Lung (tissue), 12 donors: Measurements from ENCODE around the gene CSMD2. TPM values are rescaled to one million over a fixed set of nuclear protein-coding genes. Genes with fewer than 3 reads are reported as not detected.

Experiments
- ATAC-seq: fragments of 200-7000 bp; cut with Tn5 transposase; one replicate; pipeline ENCODE4 v1.9.1; 2020; ENCODE audit warnings: moderate number of reproducible peaks; ENCODE audit not compliant: insufficient read depth, low FRiP score
- DNase-seq, 3 donors: peaks; one replicate each; pipeline ENCODE4 v3.0.0-alpha.2; 2013 to 2017
- H3K27ac ChIP-seq, 2 donors: one replicate each; pipeline ENCODE4 v1.5.1; 2013; ENCODE audit warnings: mild to moderate bottlenecking in 2 of 2, moderate library complexity in 2 of 2, control low read depth in 1 of 2, inconsistent platforms in 1 of 2, low read depth in 1 of 2, low read length in 1 of 2
- H3K27me3 ChIP-seq, 3 donors: one replicate each; pipeline ENCODE4 v1.5.1; 2013; ENCODE audit warnings: low read length in 2 of 3; ENCODE audit not compliant: control insufficient read depth in 3 of 3, insufficient read depth in 3 of 3
- H3K36me3 ChIP-seq, 4 donors: one replicate each; pipeline ENCODE4 v1.5.1; 2013; ENCODE audit warnings: low read length in 4 of 4, mild to moderate bottlenecking in 1 of 4, moderate library complexity in 1 of 4; ENCODE audit not compliant: control insufficient read depth in 4 of 4, insufficient read depth in 4 of 4
- H3K4me1 ChIP-seq, 5 donors: one replicate each; pipeline ENCODE4 v1.5.1; 2013; ENCODE audit warnings: low read length in 5 of 5, mild to moderate bottlenecking in 2 of 5, moderate library complexity in 1 of 5; ENCODE audit not compliant: control insufficient read depth in 5 of 5, insufficient read depth in 5 of 5
- H3K4me3 ChIP-seq: one replicate; pipeline ENCODE4 v1.5.1; 2013; ENCODE audit warnings: mild to moderate bottlenecking, control low read depth, moderate library complexity
- H3K9ac ChIP-seq, 2 donors: one replicate each; pipeline ENCODE4 v1.5.1; 2013; ENCODE audit warnings: low read length in 2 of 2, control low read depth in 1 of 2; ENCODE audit not compliant: insufficient read depth in 1 of 2
- H3K9me3 ChIP-seq, 4 donors: one replicate each; pipeline ENCODE4 v1.5.1; 2013; ENCODE audit warnings: low read length in 3 of 4, mild to moderate bottlenecking in 1 of 4, moderate library complexity in 1 of 4; ENCODE audit not compliant: control insufficient read depth in 4 of 4, insufficient read depth in 3 of 4
- WGBS, 2 donors: extraction: QIAGEN DNeasy Blood & Tissue Kit; methylation state at CpG; one replicate each; pipeline ENCODE4 v1.1.7; 2013; 5-methylcytosine and 5-hydroxymethylcytosine counted together
- polyA plus RNA-seq, 2 donors: library from polyadenylated mRNA; stranded (reverse); fragments of 200-250 nt; gene quantifications; one replicate each; pipeline ENCODE4 v1.2.1, GENCODE V29; 2013
- total RNA-seq, 2 donors: library from RNA; depleted of rRNA in 1 of 2; stranded (reverse); fragments of >200 nt in 1 of 2; gene quantifications; one replicate each; pipeline ENCODE4 v1.2.1, GENCODE V29; 2014 to 2021
- TF ChIP-seq, protein P1 (sequence below): IDR thresholded peaks from 2 replicates; pipeline ENCODE4 v1.5.1; 2012; ENCODE audit warnings: mild to moderate bottlenecking; ENCODE audit errors: control extremely low read depth, extremely low read depth
- donor health status: control.
- donor health status: control.
- donor health status: Bipolar disorder and iron deficiency.
- donor health status: healthy.
- donor health status: DM: yes; HTN: yes; CAD: no.

Gene CSMD2
- total and polyA plus RNA-seq, 4 donors = 0.11 to 1.2 (median 0.39) TPM

DNA sequence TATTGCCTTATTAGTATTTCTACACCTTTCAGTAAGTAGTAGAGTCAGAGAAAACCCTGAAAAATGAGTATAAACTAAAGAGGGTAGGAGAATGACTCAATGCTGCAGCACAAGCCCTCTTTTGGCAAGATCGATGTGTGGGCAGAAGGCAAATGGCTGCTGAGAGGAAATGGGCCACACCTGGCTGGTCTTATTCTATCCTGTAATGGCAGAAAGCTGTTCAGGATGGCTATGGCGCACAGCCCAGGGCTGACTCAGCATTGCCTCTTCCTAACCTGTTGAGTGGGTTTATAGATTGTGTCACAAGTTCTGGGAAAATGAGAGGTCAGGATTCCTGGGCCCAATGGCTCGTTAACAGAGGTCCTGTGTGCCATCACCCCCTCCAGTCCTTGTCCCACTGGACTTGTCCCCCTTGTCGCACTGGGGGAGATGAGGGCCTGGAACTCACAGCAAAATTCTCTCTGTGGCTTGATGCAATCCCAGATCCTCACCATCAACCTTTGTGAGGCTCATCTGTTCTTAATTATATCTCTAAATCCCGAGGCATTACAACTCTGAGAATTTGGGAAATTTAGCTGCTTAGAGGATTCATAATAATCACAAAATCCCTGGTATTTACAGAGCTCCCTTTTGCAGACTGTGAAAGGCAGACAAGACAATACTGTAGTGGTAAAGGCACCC lies 287.9 kb downstream of the CSMD2 start:
- no peak overlapping the region for H3K27ac ChIP-seq
- H3K4me1 ChIP-seq = no peaks in the 10 kb centered on the region
- no peak overlapping the region for H3K9ac ChIP-seq
- H3K36me3 ChIP-seq = no peaks in the 10 kb centered on the region
- ATAC-seq (peak; percentile 27), DNase-seq (no peak)
- H3K27me3 ChIP-seq = peaks cover 0 to 3% (median 0%) of the 10 kb centered on the region in 3 donors
- H3K4me3 ChIP-seq = no peak overlapping the region
- peaks cover 0 to 2% (median 0%) of the 10 kb centered on the region in 4 donors for H3K9me3 ChIP-seq
- TF ChIP-seq, protein P1, sequence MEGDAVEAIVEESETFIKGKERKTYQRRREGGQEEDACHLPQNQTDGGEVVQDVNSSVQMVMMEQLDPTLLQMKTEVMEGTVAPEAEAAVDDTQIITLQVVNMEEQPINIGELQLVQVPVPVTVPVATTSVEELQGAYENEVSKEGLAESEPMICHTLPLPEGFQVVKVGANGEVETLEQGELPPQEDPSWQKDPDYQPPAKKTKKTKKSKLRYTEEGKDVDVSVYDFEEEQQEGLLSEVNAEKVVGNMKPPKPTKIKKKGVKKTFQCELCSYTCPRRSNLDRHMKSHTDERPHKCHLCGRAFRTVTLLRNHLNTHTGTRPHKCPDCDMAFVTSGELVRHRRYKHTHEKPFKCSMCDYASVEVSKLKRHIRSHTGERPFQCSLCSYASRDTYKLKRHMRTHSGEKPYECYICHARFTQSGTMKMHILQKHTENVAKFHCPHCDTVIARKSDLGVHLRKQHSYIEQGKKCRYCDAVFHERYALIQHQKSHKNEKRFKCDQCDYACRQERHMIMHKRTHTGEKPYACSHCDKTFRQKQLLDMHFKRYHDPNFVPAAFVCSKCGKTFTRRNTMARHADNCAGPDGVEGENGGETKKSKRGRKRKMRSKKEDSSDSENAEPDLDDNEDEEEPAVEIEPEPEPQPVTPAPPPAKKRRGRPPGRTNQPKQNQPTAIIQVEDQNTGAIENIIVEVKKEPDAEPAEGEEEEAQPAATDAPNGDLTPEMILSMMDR = no peak
- WGBS, 2 donors = 70 to 83% methylated on average over 5 of the region's 5 CpGs

DNA sequence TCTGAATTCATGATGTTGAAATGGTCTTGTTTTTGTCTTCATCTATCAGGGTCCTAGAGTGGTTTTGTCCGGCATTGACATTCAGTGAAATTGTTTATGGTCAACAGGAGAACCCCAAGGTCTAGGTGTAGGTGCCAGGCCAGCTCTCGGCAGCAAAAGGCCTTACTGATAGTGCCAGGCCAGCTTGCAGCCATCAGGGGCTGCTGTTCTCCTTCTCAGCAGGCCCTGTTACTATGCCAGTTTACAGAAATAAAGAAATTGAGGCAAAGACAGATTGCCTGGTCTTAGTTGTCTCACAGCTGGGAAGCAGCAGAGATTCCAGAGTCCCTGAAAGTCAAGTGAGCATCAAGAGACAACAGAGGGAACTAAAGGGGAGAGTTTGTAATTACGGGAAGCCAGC lies 289.2 kb downstream of the CSMD2 start:
- WGBS, 2 donors = 74 to 82% methylated on average over 3 of the region's 3 CpGs
- Histone ChIP-seq H3K4me1 (no peaks in the 10 kb centered on the region), H3K36me3 (no peaks in the 10 kb centered on the region), H3K9ac (no peak overlapping the region), H3K4me3 (no peak overlapping the region), H3K9me3 (no peaks in the 10 kb centered on the region), H3K27me3 (peaks cover 0 to 3% (median 0%) of the 10 kb centered on the region in 3 donors), H3K27ac (no peak overlapping the region)
- TF ChIP-seq, protein P1 = no peak
- ATAC-seq (no peak), DNase-seq (no peak)

DNA sequence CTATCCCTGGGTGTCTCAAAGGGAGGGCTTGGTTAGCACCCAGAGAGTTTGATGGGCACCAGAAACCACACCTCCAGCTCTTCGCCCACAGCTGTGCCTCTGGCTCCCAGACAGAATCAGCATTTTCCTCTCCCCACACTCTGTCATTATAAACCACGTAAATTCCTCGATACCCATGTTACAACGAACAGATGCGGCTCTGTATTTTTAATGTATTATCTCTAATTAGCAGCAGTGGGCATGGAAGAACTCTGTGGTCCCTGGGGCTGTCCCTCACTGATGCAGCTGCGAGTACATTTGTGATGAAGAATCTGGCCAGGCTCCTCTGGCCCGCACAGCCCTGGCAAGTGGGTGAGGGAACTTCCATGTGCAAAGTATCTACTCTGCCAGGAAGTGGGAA lies 290.4 kb downstream of the CSMD2 start:
- Histone ChIP-seq H3K9ac (no peak overlapping the region), H3K4me3 (no peak overlapping the region), H3K9me3 (no peaks in the 10 kb centered on the region), H3K27ac (no peak overlapping the region), H3K27me3 (peaks cover 0 to 3% (median 0%) of the 10 kb centered on the region in 3 donors), H3K4me1 (no peaks in the 10 kb centered on the region), H3K36me3 (no peaks in the 10 kb centered on the region)
- TF ChIP-seq, protein P1 = no peak
- ATAC-seq (no peak), DNase-seq (no peak)
- 89 to 90% methylated on average over 7 of the region's 7 CpGs for WGBS, 2 donors

DNA sequence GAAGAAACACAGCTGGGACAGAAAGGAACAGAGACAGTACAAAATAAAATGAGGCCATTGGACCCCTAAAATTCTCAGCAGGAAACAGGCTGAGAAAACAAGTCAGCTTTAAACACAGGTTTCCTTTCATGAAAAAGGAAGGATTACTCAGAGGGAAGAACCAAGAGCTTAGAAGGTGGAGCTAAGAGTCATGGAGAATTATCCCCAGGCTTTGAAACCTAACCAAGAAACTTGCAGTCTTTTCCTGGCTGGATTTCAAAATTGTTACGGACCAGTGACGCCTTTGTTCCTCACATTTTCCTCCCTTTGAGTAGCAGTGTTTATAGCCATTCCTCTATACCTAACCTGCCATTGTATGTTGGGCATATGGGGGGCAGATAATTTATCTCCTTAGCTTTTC lies 292.3 kb downstream of the CSMD2 start:
- Histone ChIP-seq H3K27ac (no peak overlapping the region), H3K4me1 (no peaks in the 10 kb centered on the region), H3K9ac (no peak overlapping the region), H3K4me3 (no peak overlapping the region), H3K36me3 (no peaks in the 10 kb centered on the region), H3K27me3 (peaks cover 0 to 3% (median 0%) of the 10 kb centered on the region in 3 donors), H3K9me3 (no peaks in the 10 kb centered on the region)
- ATAC-seq (no peak), DNase-seq (no peak)
- TF ChIP-seq, protein P1 = no peak
- 71 to 89% methylated on average over 2 of the region's 2 CpGs for WGBS, 2 donors
